WERI-Rb-1 (cell line): ENCODE measurements around the gene ALDH8A1.
A peak's percentile ranks its signal among the peaks of the same experiment; 100 is the strongest.
"Not testable (repeated sequence)": the region's sequence is repeated elsewhere in the genome, so short reads cannot be mapped to it uniquely, and the experiment has no call there.

ENCODE experiments used
- DNase-seq: peaks from one replicate; pipeline ENCODE4 v3.0.0-alpha.2; 2020
- H3K27ac ChIP-seq: fragments of 250-450 bp; sonication (Bioruptor Pico); 2 replicates; pipeline ENCODE4 v1.5.1; 2020; ENCODE audit warnings: mild to moderate bottlenecking, moderate library complexity
- H3K27me3 ChIP-seq: fragments of 250-450 bp; sonication (Bioruptor Pico); 2 replicates; pipeline ENCODE4 v1.5.1; 2021; ENCODE audit warnings: mild to moderate bottlenecking, low read depth, moderate library complexity; ENCODE audit not compliant: insufficient read depth, severe bottlenecking
- H3K36me3 ChIP-seq: fragments of 250-450 bp; sonication (Bioruptor Pico); 2 replicates; pipeline ENCODE4 v1.5.1; 2020; ENCODE audit warnings: mild to moderate bottlenecking, moderate library complexity
- H3K4me3 ChIP-seq: 2 replicates; pipeline ENCODE4 v1.5.1; 2011; ENCODE audit warnings: low read depth, mild to moderate bottlenecking, control low read depth, low read length
- H3K9me3 ChIP-seq: fragments of 250-450 bp; sonication (Bioruptor Pico); 2 replicates; pipeline ENCODE4 v1.5.1; 2021; ENCODE audit warnings: mild to moderate bottlenecking, moderate library complexity; ENCODE audit not compliant: severe bottlenecking
- TF ChIP-seq, protein P1 (sequence below): IDR thresholded peaks from 2 replicates; pipeline ENCODE4 v1.5.1; 2011; ENCODE audit warnings: low read depth, mild to moderate bottlenecking, control low read depth, inconsistent platforms, low read length

ALDH8A1 gene

GRCh38 chr6:134908906-134909516 is 40.9 kb downstream of the ALDH8A1 start:
- Histone ChIP-seq H3K4me3 (no peak overlapping the region), H3K27me3 (no peaks in the 10 kb centered on the region), H3K36me3 (no peaks in the 10 kb centered on the region), H3K27ac (no peak overlapping the region), H3K9me3 (no peaks in the 10 kb centered on the region)
- DNase-seq = no peak
- TF ChIP-seq, protein P1, sequence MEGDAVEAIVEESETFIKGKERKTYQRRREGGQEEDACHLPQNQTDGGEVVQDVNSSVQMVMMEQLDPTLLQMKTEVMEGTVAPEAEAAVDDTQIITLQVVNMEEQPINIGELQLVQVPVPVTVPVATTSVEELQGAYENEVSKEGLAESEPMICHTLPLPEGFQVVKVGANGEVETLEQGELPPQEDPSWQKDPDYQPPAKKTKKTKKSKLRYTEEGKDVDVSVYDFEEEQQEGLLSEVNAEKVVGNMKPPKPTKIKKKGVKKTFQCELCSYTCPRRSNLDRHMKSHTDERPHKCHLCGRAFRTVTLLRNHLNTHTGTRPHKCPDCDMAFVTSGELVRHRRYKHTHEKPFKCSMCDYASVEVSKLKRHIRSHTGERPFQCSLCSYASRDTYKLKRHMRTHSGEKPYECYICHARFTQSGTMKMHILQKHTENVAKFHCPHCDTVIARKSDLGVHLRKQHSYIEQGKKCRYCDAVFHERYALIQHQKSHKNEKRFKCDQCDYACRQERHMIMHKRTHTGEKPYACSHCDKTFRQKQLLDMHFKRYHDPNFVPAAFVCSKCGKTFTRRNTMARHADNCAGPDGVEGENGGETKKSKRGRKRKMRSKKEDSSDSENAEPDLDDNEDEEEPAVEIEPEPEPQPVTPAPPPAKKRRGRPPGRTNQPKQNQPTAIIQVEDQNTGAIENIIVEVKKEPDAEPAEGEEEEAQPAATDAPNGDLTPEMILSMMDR = no peak

DNA sequence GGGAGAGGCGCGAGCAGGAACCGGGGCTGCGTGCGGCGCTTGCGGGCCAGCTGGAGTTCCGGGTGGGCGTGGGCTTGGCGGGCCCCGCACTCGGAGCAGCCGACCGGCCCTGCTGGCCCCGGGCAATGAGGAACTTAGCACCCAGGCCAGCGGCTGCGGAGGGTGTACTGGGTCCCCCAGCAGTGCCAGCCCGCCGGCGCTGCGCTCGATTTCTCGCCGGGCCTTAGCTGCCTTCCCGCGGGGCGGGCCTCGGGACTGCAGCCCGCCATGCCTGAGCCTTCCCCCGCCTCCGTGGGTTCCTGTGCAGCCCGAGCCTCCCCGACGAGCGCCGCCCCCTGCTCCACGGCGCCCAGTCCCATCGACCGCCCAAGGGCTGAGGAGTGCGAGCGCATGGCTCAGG is 45.2 kb downstream of the ALDH8A1 start:
- H3K4me3 ChIP-seq, DNase-seq, H3K9me3 ChIP-seq, H3K27ac ChIP-seq, H3K36me3 ChIP-seq, H3K27me3 ChIP-seq: not testable (repeated sequence)

DNA sequence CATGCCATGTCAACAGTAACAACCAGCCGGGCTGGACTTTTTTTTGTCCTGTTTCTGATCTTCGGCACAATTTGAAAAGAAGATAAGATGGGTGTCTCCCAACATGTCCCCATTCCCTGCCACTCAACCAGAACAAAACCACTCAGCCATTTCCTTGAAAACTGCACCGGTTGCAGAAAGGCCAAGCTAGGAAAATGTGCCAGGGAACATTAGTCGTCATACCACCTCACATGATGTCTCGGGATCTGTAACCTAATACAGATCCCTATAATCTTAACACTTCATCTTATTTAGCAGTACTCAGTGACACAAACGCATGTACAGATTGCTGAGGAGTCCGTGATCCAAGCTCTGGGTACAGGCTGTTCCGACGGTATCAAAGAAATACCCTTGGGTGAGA is 46.5 kb downstream of the ALDH8A1 start:
- H3K27me3 ChIP-seq = no peaks in the 10 kb centered on the region
- TF ChIP-seq, protein P1 = no peak
- peak; percentile 27 for DNase-seq

GRCh38 chr6:134902936-134903335 is 47.0 kb downstream of the ALDH8A1 start:
- Histone ChIP-seq H3K27ac (no peak overlapping the region), H3K4me3 (no peak overlapping the region), H3K27me3 (no peaks in the 10 kb centered on the region), H3K9me3 (no peaks in the 10 kb centered on the region), H3K36me3 (no peaks in the 10 kb centered on the region)
- TF ChIP-seq, protein P1 = no peak
- no peak for DNase-seq

More for the DNA sequence above, 46.5 kb downstream of the ALDH8A1 start:
- Histone ChIP-seq H3K9me3 (no peaks in the 10 kb centered on the region), H3K4me3 (no peak overlapping the region), H3K27ac (no peak overlapping the region), H3K36me3 (no peaks in the 10 kb centered on the region)

GRCh38 chr6:134902074-134902861 is 47.6 kb downstream of the ALDH8A1 start:
- no peaks in the 10 kb centered on the region for H3K36me3 ChIP-seq
- no peak for DNase-seq
- no peak overlapping the region for H3K4me3 ChIP-seq
- no peaks in the 10 kb centered on the region for H3K27me3 ChIP-seq
- H3K27ac ChIP-seq = no peak overlapping the region
- no peaks in the 10 kb centered on the region for H3K9me3 ChIP-seq
- TF ChIP-seq, protein P1 = no peak

- H3K27me3 ChIP-seq = no peaks in the 10 kb centered on the region
- H3K36me3 ChIP-seq = no peaks in the 10 kb centered on the region
- no peak overlapping the region for H3K4me3 ChIP-seq
- no peaks in the 10 kb centered on the region for H3K9me3 ChIP-seq
- TF ChIP-seq, protein P1 = no peak
- no peak for DNase-seq
- no peak overlapping the region for H3K27ac ChIP-seq
Observed at GRCh38 chr6:134898575-134898974, 51.3 kb downstream of the ALDH8A1 start.

GRCh38 chr6:134898166-134898565 is 51.7 kb downstream of the ALDH8A1 start:
- DNase-seq, H3K27me3 ChIP-seq, H3K4me3 ChIP-seq, H3K27ac ChIP-seq, H3K9me3 ChIP-seq, H3K36me3 ChIP-seq: not testable (repeated sequence)
